Keratinocyte (primary cell): ENCODE results near the gene EEPD1. TPM values are rescaled to one million over a fixed set of nuclear protein-coding genes. Genes with fewer than 3 reads are reported as not detected.

Experiments
- DNase-seq: peaks from one replicate; pipeline ENCODE4 v3.0.0-alpha.2; 2011; ENCODE audit warnings: low read depth, missing footprints, low spot score
- FAIRE-seq: peaks from 2 replicates; lab custom pipeline; 2011; peaks lifted over from hg19 to GRCh38; lab: Jason Lieb, UNC
- H2AFZ ChIP-seq: 2 replicates; pipeline ENCODE4 v1.6.0; 2012; ENCODE audit warnings: low read length, control low read depth, inconsistent platforms; ENCODE audit not compliant: control insufficient read depth
- H3K27ac ChIP-seq: 2 replicates; pipeline ENCODE4 v1.5.1; 2011; ENCODE audit warnings: low read length; ENCODE audit not compliant: control insufficient read depth, insufficient read depth
- H3K27me3 ChIP-seq: 3 replicates; pipeline ENCODE4 v1.6.0; 2011; ENCODE audit warnings: low read length; ENCODE audit not compliant: control insufficient read depth, insufficient read depth; ENCODE audit errors: extremely low read depth
- H3K36me3 ChIP-seq, 2 experiments: 2 replicates in 1 of 2; 3 replicates in 1 of 2; pipeline ENCODE4 v1.5.1; 2011; ENCODE audit warnings: low read length in 2 of 2, mild to moderate bottlenecking in 1 of 2; ENCODE audit not compliant: control insufficient read depth in 2 of 2, insufficient read depth in 2 of 2; ENCODE audit errors: extremely low read depth in 1 of 2
- H3K4me1 ChIP-seq: 3 replicates; pipeline ENCODE4 v1.5.1; 2011; ENCODE audit warnings: low read length; ENCODE audit not compliant: control insufficient read depth, insufficient read depth; ENCODE audit errors: extremely low read depth
- H3K4me2 ChIP-seq: 3 replicates; pipeline ENCODE4 v1.6.0; 2011; ENCODE audit warnings: low read depth, low read length; ENCODE audit not compliant: control insufficient read depth, insufficient read depth; ENCODE audit errors: extremely low read depth
- H3K4me3 ChIP-seq, 3 experiments: fragments of 200-600 bp in 1 of 3; sonication (generic) in 1 of 3; 2 replicates in 2 of 3; 3 replicates in 1 of 3; pipeline ENCODE4 v1.5.1; 2011 to 2016; ENCODE audit warnings: low read length in 3 of 3, mild to moderate bottlenecking in 3 of 3, control low read depth in 2 of 3, inconsistent platforms in 1 of 3, low read depth in 1 of 3, mixed read lengths in 1 of 3, mixed run types in 1 of 3, moderate library complexity in 1 of 3; ENCODE audit not compliant: control insufficient read depth in 2 of 3, insufficient read depth in 2 of 3; ENCODE audit errors: extremely low read depth in 1 of 3
- H3K79me2 ChIP-seq: 2 replicates; pipeline ENCODE4 v1.6.0; 2012; ENCODE audit warnings: low read length; ENCODE audit not compliant: control insufficient read depth, insufficient read depth
- H3K9ac ChIP-seq: 3 replicates; pipeline ENCODE4 v1.6.0; 2011; ENCODE audit warnings: low read length; ENCODE audit not compliant: control insufficient read depth, insufficient read depth; ENCODE audit errors: extremely low read depth
- H3K9me1 ChIP-seq: 3 replicates; pipeline ENCODE4 v1.6.0; 2011; ENCODE audit warnings: low read length; ENCODE audit not compliant: control insufficient read depth, insufficient read depth; ENCODE audit errors: extremely low read depth
- H3K9me3 ChIP-seq: 2 replicates; pipeline ENCODE4 v1.5.1; 2012; ENCODE audit warnings: low read depth, low read length; ENCODE audit not compliant: control insufficient read depth
- H4K20me1 ChIP-seq: 3 replicates; pipeline ENCODE4 v1.6.0; 2011; ENCODE audit warnings: low read length; ENCODE audit not compliant: control insufficient read depth, insufficient read depth; ENCODE audit errors: extremely low read depth
- CTCF ChIP-seq, 3 experiments: IDR thresholded peaks in 1 of 3; conservative IDR thresholded peaks in 1 of 3; optimal IDR thresholded peaks in 1 of 3; 2 replicates in 2 of 3; 3 replicates in 1 of 3; pipeline versions ENCODE3 to v1.5.1; 2011; ENCODE audit warnings: low read length in 3 of 3, mild to moderate bottlenecking in 3 of 3, moderate library complexity in 2 of 3, control low read depth in 1 of 3, inconsistent platforms in 1 of 3; ENCODE audit not compliant: insufficient read depth in 2 of 3; ENCODE audit errors: extremely low read depth in 1 of 3
- EZH2 ChIP-seq: IDR thresholded peaks from one replicate; pipeline ENCODE4 v1.6.1; 2012; ENCODE audit warnings: inconsistent platforms, mild to moderate bottlenecking, low read length, moderate library complexity
- dilution Hi-C: fragments of 300-500 bp; cut with MboI; formaldehyde crosslinking; loops from one replicate; pipeline ENCODE4 v1.7.0; 2020; ENCODE audit warnings: low sequenced_read_pairs; ENCODE audit not compliant: extremely low pct_ligation_motif_present
- polyA plus RNA-seq, 5 experiments: library from polyadenylated mRNA; depleted of rRNA in 3 of 5; stranded (reverse) in 3 of 5; stranded (forward) in 1 of 5; unstranded in 1 of 5; fragments of >200 nt; gene quantifications; 1 replicate in 1 of 5; 2 replicates in 3 of 5; 3 replicates in 1 of 5; pipeline versions ENCODE4 v1.2.1 to v1.2.3, GENCODE V29; 2011 to 2012; ENCODE audit warnings: missing spikeins in 2 of 5, low read depth in 1 of 5, low replicate concordance in 1 of 5

EEPD1 gene
- polyA plus RNA-seq, 1 donor (not counting 4 experiments of a cell fraction or from before 2014, with no cell fraction given): 1.2 TPM

GRCh38 chr7:36299823-36300341 lies 146.8 kb downstream of the EEPD1 start:
- no peak for TF ChIP-seq EZH2
- TF ChIP-seq CTCF (optimal IDR thresholded peaks at IDR 0.05 in 1 of 3, IDR thresholded peaks at IDR 0.05 in 1 of 3, conservative IDR thresholded peaks at IDR 0.05 in 1 of 3; ENCODE audit: extremely low read depth in 1 of 3, insufficient read depth in 2 of 3, low read length in 3 of 3): no peak

GRCh38 chr7:36300696-36301350 lies 147.8 kb downstream of the EEPD1 start:
- DNase-seq (no peak), FAIRE-seq (no peak)
- Histone ChIP-seq H4K20me1 (no peaks in the 10 kb centered on the region), H3K9me3 (no peaks in the 10 kb centered on the region), H3K27me3 (no peaks in the 10 kb centered on the region), H3K79me2 (no peaks in the 10 kb centered on the region), H3K9ac (no peak overlapping the region), H3K9me1 (no peaks in the 10 kb centered on the region), H3K27ac (no peak overlapping the region), H3K4me2 (no peak overlapping the region), H2AFZ (no peak overlapping the region), H3K4me1 (peaks cover 13% of the 10 kb centered on the region), H3K36me3 (no peaks in the 10 kb centered on the region), H3K4me3 (no peak overlapping the region)
- TF ChIP-seq EZH2 (no peak), CTCF (optimal IDR thresholded peaks at IDR 0.05 in 1 of 3, IDR thresholded peaks at IDR 0.05 in 1 of 3, conservative IDR thresholded peaks at IDR 0.05 in 1 of 3; ENCODE audit: extremely low read depth in 1 of 3, insufficient read depth in 2 of 3, low read length in 3 of 3) (no peak)
- dilution Hi-C loops: loop anchor here (25.0 kb wide), 1 partner anchor 314 kb away; no protein-coding TSS in a partner anchor

More at GRCh38 chr7:36299823-36300341, 146.8 kb downstream of the EEPD1 start:
- dilution Hi-C loops: loop anchor here (25.0 kb wide), 1 partner anchor 313 kb away; no protein-coding TSS in a partner anchor
- Histone ChIP-seq H3K9me1 (no peaks in the 10 kb centered on the region), H3K4me1 (peaks cover 13% of the 10 kb centered on the region), H3K9me3 (no peaks in the 10 kb centered on the region), H3K9ac (no peak overlapping the region), H3K36me3 (no peaks in the 10 kb centered on the region), H2AFZ (no peak overlapping the region), H3K4me3 (no peak overlapping the region), H3K4me2 (no peak overlapping the region), H3K27me3 (no peaks in the 10 kb centered on the region), H3K79me2 (no peaks in the 10 kb centered on the region), H4K20me1 (no peaks in the 10 kb centered on the region), H3K27ac (no peak overlapping the region)
- FAIRE-seq (no peak), DNase-seq (no peak)
